Keratinocyte (primary cell): ENCODE results near the gene MRPS18A. TPM values are rescaled to one million over a fixed set of nuclear protein-coding genes. Genes with fewer than 3 reads are reported as not detected.

Source experiments
- DNase-seq: peaks from one replicate; pipeline ENCODE4 v3.0.0-alpha.2; 2011; ENCODE audit warnings: low read depth, missing footprints, low spot score
- FAIRE-seq: peaks from 2 replicates; lab custom pipeline; 2011; peaks lifted over from hg19 to GRCh38; lab: Jason Lieb, UNC
- H2AFZ ChIP-seq: 2 replicates; pipeline ENCODE4 v1.6.0; 2012; ENCODE audit warnings: low read length, control low read depth, inconsistent platforms; ENCODE audit not compliant: control insufficient read depth
- H3K27ac ChIP-seq: 2 replicates; pipeline ENCODE4 v1.5.1; 2011; ENCODE audit warnings: low read length; ENCODE audit not compliant: control insufficient read depth, insufficient read depth
- H3K27me3 ChIP-seq: 3 replicates; pipeline ENCODE4 v1.6.0; 2011; ENCODE audit warnings: low read length; ENCODE audit not compliant: control insufficient read depth, insufficient read depth; ENCODE audit errors: extremely low read depth
- H3K36me3 ChIP-seq, 2 experiments: 2 replicates in 1 of 2; 3 replicates in 1 of 2; pipeline ENCODE4 v1.5.1; 2011; ENCODE audit warnings: low read length in 2 of 2, mild to moderate bottlenecking in 1 of 2; ENCODE audit not compliant: control insufficient read depth in 2 of 2, insufficient read depth in 2 of 2; ENCODE audit errors: extremely low read depth in 1 of 2
- H3K4me1 ChIP-seq: 3 replicates; pipeline ENCODE4 v1.5.1; 2011; ENCODE audit warnings: low read length; ENCODE audit not compliant: control insufficient read depth, insufficient read depth; ENCODE audit errors: extremely low read depth
- H3K4me2 ChIP-seq: 3 replicates; pipeline ENCODE4 v1.6.0; 2011; ENCODE audit warnings: low read depth, low read length; ENCODE audit not compliant: control insufficient read depth, insufficient read depth; ENCODE audit errors: extremely low read depth
- H3K4me3 ChIP-seq, 3 experiments: fragments of 200-600 bp in 1 of 3; sonication (generic) in 1 of 3; 2 replicates in 2 of 3; 3 replicates in 1 of 3; pipeline ENCODE4 v1.5.1; 2011 to 2016; ENCODE audit warnings: low read length in 3 of 3, mild to moderate bottlenecking in 3 of 3, control low read depth in 2 of 3, inconsistent platforms in 1 of 3, low read depth in 1 of 3, mixed read lengths in 1 of 3, mixed run types in 1 of 3, moderate library complexity in 1 of 3; ENCODE audit not compliant: control insufficient read depth in 2 of 3, insufficient read depth in 2 of 3; ENCODE audit errors: extremely low read depth in 1 of 3
- H3K79me2 ChIP-seq: 2 replicates; pipeline ENCODE4 v1.6.0; 2012; ENCODE audit warnings: low read length; ENCODE audit not compliant: control insufficient read depth, insufficient read depth
- H3K9ac ChIP-seq: 3 replicates; pipeline ENCODE4 v1.6.0; 2011; ENCODE audit warnings: low read length; ENCODE audit not compliant: control insufficient read depth, insufficient read depth; ENCODE audit errors: extremely low read depth
- H3K9me1 ChIP-seq: 3 replicates; pipeline ENCODE4 v1.6.0; 2011; ENCODE audit warnings: low read length; ENCODE audit not compliant: control insufficient read depth, insufficient read depth; ENCODE audit errors: extremely low read depth
- H3K9me3 ChIP-seq: 2 replicates; pipeline ENCODE4 v1.5.1; 2012; ENCODE audit warnings: low read depth, low read length; ENCODE audit not compliant: control insufficient read depth
- H4K20me1 ChIP-seq: 3 replicates; pipeline ENCODE4 v1.6.0; 2011; ENCODE audit warnings: low read length; ENCODE audit not compliant: control insufficient read depth, insufficient read depth; ENCODE audit errors: extremely low read depth
- CTCF ChIP-seq, 3 experiments: IDR thresholded peaks in 1 of 3; conservative IDR thresholded peaks in 1 of 3; optimal IDR thresholded peaks in 1 of 3; 2 replicates in 2 of 3; 3 replicates in 1 of 3; pipeline versions ENCODE3 to v1.5.1; 2011; ENCODE audit warnings: low read length in 3 of 3, mild to moderate bottlenecking in 3 of 3, moderate library complexity in 2 of 3, control low read depth in 1 of 3, inconsistent platforms in 1 of 3; ENCODE audit not compliant: insufficient read depth in 2 of 3; ENCODE audit errors: extremely low read depth in 1 of 3
- EZH2 ChIP-seq: IDR thresholded peaks from one replicate; pipeline ENCODE4 v1.6.1; 2012; ENCODE audit warnings: inconsistent platforms, mild to moderate bottlenecking, low read length, moderate library complexity
- dilution Hi-C: fragments of 300-500 bp; cut with MboI; formaldehyde crosslinking; loops from one replicate; pipeline ENCODE4 v1.7.0; 2020; ENCODE audit warnings: low sequenced_read_pairs; ENCODE audit not compliant: extremely low pct_ligation_motif_present
- polyA plus RNA-seq, 5 experiments: library from polyadenylated mRNA; depleted of rRNA in 3 of 5; stranded (reverse) in 3 of 5; stranded (forward) in 1 of 5; unstranded in 1 of 5; fragments of >200 nt; gene quantifications; 1 replicate in 1 of 5; 2 replicates in 3 of 5; 3 replicates in 1 of 5; pipeline versions ENCODE4 v1.2.1 to v1.2.3, GENCODE V29; 2011 to 2012; ENCODE audit warnings: missing spikeins in 2 of 5, low read depth in 1 of 5, low replicate concordance in 1 of 5

Gene MRPS18A
- polyA plus RNA-seq, 1 donor (not counting 4 experiments of a cell fraction or from before 2014, with no cell fraction given), result 48.8 TPM

- H3K27ac ChIP-seq, result no peak overlapping the region
- no peak for TF ChIP-seq EZH2
- no peak for TF ChIP-seq CTCF (optimal IDR thresholded peaks at IDR 0.05 in 1 of 3, IDR thresholded peaks at IDR 0.05 in 1 of 3, conservative IDR thresholded peaks at IDR 0.05 in 1 of 3; ENCODE audit: extremely low read depth in 1 of 3, insufficient read depth in 2 of 3, low read length in 3 of 3)
- H3K9ac ChIP-seq, result no peak overlapping the region
- no peak overlapping the region for H3K4me3 ChIP-seq
- dilution Hi-C loops, result no loop called here
- H3K9me1 ChIP-seq, result peaks cover 2% of the 10 kb centered on the region
- no peak for FAIRE-seq
- no peak for DNase-seq
- H2AFZ ChIP-seq, result no peak overlapping the region
- H3K79me2 ChIP-seq, result no peaks in the 10 kb centered on the region
- H4K20me1 ChIP-seq, result no peaks in the 10 kb centered on the region
- no peaks in the 10 kb centered on the region for H3K27me3 ChIP-seq
- H3K4me1 ChIP-seq, result peaks cover 20% of the 10 kb centered on the region
- peaks cover 29 to 31% of the 10 kb centered on the region in 2 experiments for H3K36me3 ChIP-seq
- no peak overlapping the region for H3K4me2 ChIP-seq
- no peaks in the 10 kb centered on the region for H3K9me3 ChIP-seq
These were observed 17.0 kb downstream of the MRPS18A start for GRCh38 chr6:43670623-43670986.

- FAIRE-seq (no peak), DNase-seq (no peak)
- H4K20me1 ChIP-seq, result no peaks in the 10 kb centered on the region
- peaks cover 24% of the 10 kb centered on the region for H3K4me1 ChIP-seq
- H3K9me3 ChIP-seq, result no peaks in the 10 kb centered on the region
- dilution Hi-C loops, result no loop called here
- no peak overlapping the region for H3K4me2 ChIP-seq
- H2AFZ ChIP-seq, result no peak overlapping the region
- H3K9me1 ChIP-seq, result peaks cover 2% of the 10 kb centered on the region
- no peak overlapping the region for H3K9ac ChIP-seq
- H3K36me3 ChIP-seq, result peaks cover 24 to 26% of the 10 kb centered on the region in 2 experiments
- H3K4me3 ChIP-seq, result no peak overlapping the region
- no peaks in the 10 kb centered on the region for H3K79me2 ChIP-seq
- no peaks in the 10 kb centered on the region for H3K27me3 ChIP-seq
- no peak overlapping the region for H3K27ac ChIP-seq
- TF ChIP-seq EZH2 (no peak), CTCF (optimal IDR thresholded peaks at IDR 0.05 in 1 of 3, IDR thresholded peaks at IDR 0.05 in 1 of 3, conservative IDR thresholded peaks at IDR 0.05 in 1 of 3; ENCODE audit: extremely low read depth in 1 of 3, insufficient read depth in 2 of 3, low read length in 3 of 3) (no peak)
These were observed 17.5 kb downstream of the MRPS18A start for GRCh38 chr6:43669922-43670622.
